GM19099 (cell line): Measurements from ENCODE around the gene ARHGAP22.

Experiments
- POLR2A ChIP-seq: IDR thresholded peaks from 3 replicates; pipeline ENCODE4 v1.6.1; 2011; ENCODE audit warnings: low read depth; ENCODE audit not compliant: insufficient read length; ENCODE audit errors: extremely low read depth

Gene ARHGAP22

GRCh38 chr10:48582970-48583369 lies 21.9 kb downstream of the ARHGAP22 start:
- TF ChIP-seq POLR2A, result no peak

DNA sequence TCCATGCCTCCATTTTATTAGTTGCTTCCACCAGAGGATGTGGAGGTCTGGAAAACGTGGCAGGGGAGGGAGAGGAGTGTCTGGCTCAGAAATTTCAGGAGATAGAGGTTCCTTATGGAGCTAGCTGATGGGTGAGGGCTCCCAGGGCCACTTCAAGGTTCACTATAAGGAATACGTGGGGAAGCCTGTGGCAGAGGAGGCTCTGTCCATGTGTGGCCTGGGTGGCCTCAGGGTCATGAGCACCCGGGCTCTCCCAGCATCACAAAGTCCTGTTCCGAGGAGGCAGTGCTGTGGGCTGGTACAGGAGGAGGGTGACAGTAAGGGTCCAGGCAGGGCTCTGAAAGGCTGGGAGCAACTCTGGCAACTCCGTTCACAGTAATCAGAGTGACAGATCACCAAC lies 24.6 kb downstream of the ARHGAP22 start:
- TF ChIP-seq POLR2A, result no peak

- TF ChIP-seq POLR2A, result no peak
Observed at GRCh38 chr10:48579251-48579960, 25.5 kb downstream of the ARHGAP22 start.

DNA sequence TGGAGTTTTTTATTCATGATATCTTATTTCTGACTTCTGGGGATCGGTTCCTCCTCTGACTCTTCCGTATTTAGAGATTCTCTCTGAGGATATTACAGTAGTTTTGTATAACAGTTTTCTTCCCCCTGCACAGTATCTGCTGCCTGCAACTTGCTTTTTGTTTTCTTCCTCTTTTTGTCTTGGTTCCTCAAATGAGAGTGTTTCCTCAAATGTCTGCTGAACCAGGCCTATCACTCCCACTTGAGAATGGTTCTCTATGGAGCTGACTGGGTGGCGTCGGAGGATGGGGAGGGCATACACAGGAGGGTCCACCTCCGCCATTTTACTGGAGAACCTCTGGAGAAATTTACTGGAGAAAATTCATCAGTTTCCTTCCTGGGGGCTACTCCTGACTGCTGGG lies 27.7 kb downstream of the ARHGAP22 start:
- no peak for TF ChIP-seq POLR2A

GRCh38 chr10:48576501-48576900 lies 28.4 kb downstream of the ARHGAP22 start:
- TF ChIP-seq POLR2A, result no peak

DNA sequence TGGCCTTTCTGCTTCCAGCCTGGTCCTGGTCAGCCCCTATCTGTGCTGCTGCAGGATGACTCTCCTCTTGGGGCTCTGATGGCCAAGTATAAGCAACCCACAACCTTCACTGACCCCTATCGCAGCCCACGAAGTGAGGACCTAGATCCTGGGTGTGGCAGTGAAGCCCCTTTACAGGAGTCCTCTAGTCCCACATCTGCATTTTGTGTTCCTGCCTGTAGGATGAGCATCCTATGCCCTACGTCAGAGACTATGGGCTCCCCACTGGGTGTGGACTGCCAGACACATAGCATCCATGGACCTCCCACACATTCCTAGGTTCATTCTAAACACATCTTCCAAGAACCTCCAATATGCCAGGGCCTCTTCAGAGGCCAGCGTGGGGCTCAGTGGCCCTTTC lies 29.0 kb downstream of the ARHGAP22 start:
- TF ChIP-seq POLR2A, result no peak

- no peak for TF ChIP-seq POLR2A
Observed at GRCh38 chr10:48574817-48575380, 30.0 kb downstream of the ARHGAP22 start.

DNA sequence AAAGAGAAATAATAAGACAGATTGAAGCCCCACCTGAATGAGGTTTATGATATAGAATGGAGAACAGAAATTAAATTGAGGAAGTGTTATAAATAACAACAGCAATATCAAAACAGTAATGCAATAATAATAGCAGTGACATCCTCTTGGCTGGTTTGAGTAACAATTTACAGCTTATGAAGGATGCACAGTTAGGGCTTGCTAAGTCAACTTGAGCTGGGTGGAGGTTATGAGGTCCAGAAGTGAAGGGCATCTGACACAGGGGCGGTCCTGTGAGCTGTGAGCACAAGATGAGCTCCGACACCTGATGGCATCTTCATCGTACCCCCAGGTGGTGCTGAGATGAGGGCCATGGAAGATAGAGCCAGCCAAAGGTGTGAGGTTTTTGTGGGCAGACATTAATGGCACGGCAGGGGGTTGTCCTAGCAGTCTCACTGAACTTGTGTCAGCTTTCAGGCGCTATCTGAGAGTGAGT lies 30.5 kb downstream of the ARHGAP22 start:
- TF ChIP-seq POLR2A, result no peak

GRCh38 chr10:48573045-48573444 lies 31.8 kb downstream of the ARHGAP22 start:
- no peak for TF ChIP-seq POLR2A

- TF ChIP-seq POLR2A, result no peak
Observed at GRCh38 chr10:48572414-48572813, 32.5 kb downstream of the ARHGAP22 start.

GRCh38 chr10:48568546-48568945 lies 36.3 kb downstream of the ARHGAP22 start:
- TF ChIP-seq POLR2A, result no peak

GRCh38 chr10:48568131-48568530 lies 36.7 kb downstream of the ARHGAP22 start:
- TF ChIP-seq POLR2A, result no peak

- TF ChIP-seq POLR2A, result no peak
Observed at GRCh38 chr10:48567346-48567745, 37.5 kb downstream of the ARHGAP22 start.

- TF ChIP-seq POLR2A, result no peak
Observed at GRCh38 chr10:48564466-48565160, 40.3 kb downstream of the ARHGAP22 start.

GRCh38 chr10:48557511-48558123 lies 47.3 kb downstream of the ARHGAP22 start:
- no peak for TF ChIP-seq POLR2A
